KMS-11 (cell line): ENCODE measurements around the gene PPY.

Experiments
- H2AFZ ChIP-seq: fragments of 200-600 bp; sonication (generic); 2 replicates; pipeline ENCODE4 v1.6.1; 2016; ENCODE audit warnings: antibody characterized with exemption, mixed run types, low read depth
- H3K27ac ChIP-seq: fragments of 200-600 bp; sonication (generic); 2 replicates; pipeline ENCODE4 v1.6.1; 2016; ENCODE audit warnings: mild to moderate bottlenecking, mixed run types
- H3K27me3 ChIP-seq: fragments of 200-600 bp; sonication (generic); 2 replicates; pipeline ENCODE4 v1.6.1; 2017; ENCODE audit warnings: mild to moderate bottlenecking, low read depth, mixed run types, moderate library complexity; ENCODE audit not compliant: insufficient read depth
- H3K36me3 ChIP-seq: fragments of 200-600 bp; sonication (generic); 2 replicates; pipeline ENCODE4 v1.6.1; 2017; ENCODE audit warnings: mild to moderate bottlenecking, mixed run types; ENCODE audit not compliant: insufficient read depth
- H3K4me1 ChIP-seq: fragments of 200-600 bp; sonication (generic); 2 replicates; pipeline ENCODE4 v1.6.1; 2016; ENCODE audit warnings: mild to moderate bottlenecking, low read depth, mixed run types; ENCODE audit not compliant: poor library complexity, severe bottlenecking
- H3K4me2 ChIP-seq: fragments of 200-600 bp; sonication (generic); 2 replicates; pipeline ENCODE4 v1.7.0; 2016; ENCODE audit warnings: mild to moderate bottlenecking, mixed run types
- H3K4me3 ChIP-seq: fragments of 200-600 bp; sonication (generic); IDR thresholded peaks from 2 replicates; pipeline ENCODE4 v1.6.1; 2017; ENCODE audit warnings: low read depth, low read length, mixed read lengths; ENCODE audit not compliant: insufficient read depth
- H3K79me2 ChIP-seq: fragments of 200-600 bp; sonication (generic); 2 replicates; pipeline ENCODE4 v1.6.1; 2016; ENCODE audit warnings: low read depth, mixed run types; ENCODE audit not compliant: insufficient read depth
- H3K9ac ChIP-seq: fragments of 200-600 bp; sonication (generic); 2 replicates; pipeline ENCODE4 v1.6.1; 2016; ENCODE audit warnings: mild to moderate bottlenecking, mixed run types
- H4K20me1 ChIP-seq: fragments of 200-600 bp; sonication (generic); 2 replicates; pipeline ENCODE4 v1.6.1; 2016; ENCODE audit warnings: mild to moderate bottlenecking, mixed run types; ENCODE audit not compliant: insufficient read depth
- TF ChIP-seq, protein P1 (sequence below): fragments of 200-600 bp; sonication (generic); conservative IDR thresholded peaks from 2 replicates; pipeline ENCODE4 v1.6.1; 2017; ENCODE audit warnings: low read depth, mild to moderate bottlenecking, antibody characterized with exemption, low read length, moderate library complexity, mixed read lengths

The PPY gene

DNA sequence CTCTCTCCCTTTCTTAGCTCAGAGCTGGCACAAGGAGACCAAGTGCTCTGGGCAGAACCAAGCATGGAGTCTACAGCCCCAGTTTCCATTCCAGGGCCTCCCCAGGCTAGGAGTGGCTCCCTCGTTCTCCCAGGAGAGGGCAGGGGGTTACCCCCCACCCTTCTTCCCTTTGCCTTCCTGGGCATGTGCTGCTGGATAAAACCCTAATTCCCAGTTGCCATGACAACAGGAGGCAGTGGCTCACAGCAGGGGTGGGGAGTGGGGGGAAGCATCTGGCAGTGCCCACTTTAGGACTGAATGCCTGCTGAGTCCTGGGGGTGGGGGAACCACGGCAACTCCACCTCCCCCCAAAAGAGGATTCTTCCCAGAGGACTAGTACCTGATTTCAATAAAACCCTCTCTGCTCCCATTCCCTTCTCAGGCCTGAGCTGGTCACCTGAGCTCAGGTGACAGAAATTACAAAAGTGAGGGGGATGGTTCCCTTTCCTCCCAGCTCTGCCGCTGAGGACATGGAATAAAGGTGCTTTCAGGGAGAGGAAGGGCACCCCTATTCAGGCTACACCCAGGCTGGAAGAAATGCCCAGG lies 36.8 kb downstream of the PPY start:
- TF ChIP-seq, protein P1, sequence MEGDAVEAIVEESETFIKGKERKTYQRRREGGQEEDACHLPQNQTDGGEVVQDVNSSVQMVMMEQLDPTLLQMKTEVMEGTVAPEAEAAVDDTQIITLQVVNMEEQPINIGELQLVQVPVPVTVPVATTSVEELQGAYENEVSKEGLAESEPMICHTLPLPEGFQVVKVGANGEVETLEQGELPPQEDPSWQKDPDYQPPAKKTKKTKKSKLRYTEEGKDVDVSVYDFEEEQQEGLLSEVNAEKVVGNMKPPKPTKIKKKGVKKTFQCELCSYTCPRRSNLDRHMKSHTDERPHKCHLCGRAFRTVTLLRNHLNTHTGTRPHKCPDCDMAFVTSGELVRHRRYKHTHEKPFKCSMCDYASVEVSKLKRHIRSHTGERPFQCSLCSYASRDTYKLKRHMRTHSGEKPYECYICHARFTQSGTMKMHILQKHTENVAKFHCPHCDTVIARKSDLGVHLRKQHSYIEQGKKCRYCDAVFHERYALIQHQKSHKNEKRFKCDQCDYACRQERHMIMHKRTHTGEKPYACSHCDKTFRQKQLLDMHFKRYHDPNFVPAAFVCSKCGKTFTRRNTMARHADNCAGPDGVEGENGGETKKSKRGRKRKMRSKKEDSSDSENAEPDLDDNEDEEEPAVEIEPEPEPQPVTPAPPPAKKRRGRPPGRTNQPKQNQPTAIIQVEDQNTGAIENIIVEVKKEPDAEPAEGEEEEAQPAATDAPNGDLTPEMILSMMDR, result no peak
- Histone ChIP-seq H3K36me3 (no peaks in the 10 kb centered on the region), H3K4me3 (no peak overlapping the region), H3K27me3 (peaks cover 55% of the 10 kb centered on the region), H3K4me2 (no peak overlapping the region), H3K79me2 (no peaks in the 10 kb centered on the region), H3K27ac (no peak overlapping the region), H3K4me1 (peaks cover 19% of the 10 kb centered on the region), H3K9ac (no peak overlapping the region), H2AFZ (no peak overlapping the region), H4K20me1 (no peaks in the 10 kb centered on the region)

DNA sequence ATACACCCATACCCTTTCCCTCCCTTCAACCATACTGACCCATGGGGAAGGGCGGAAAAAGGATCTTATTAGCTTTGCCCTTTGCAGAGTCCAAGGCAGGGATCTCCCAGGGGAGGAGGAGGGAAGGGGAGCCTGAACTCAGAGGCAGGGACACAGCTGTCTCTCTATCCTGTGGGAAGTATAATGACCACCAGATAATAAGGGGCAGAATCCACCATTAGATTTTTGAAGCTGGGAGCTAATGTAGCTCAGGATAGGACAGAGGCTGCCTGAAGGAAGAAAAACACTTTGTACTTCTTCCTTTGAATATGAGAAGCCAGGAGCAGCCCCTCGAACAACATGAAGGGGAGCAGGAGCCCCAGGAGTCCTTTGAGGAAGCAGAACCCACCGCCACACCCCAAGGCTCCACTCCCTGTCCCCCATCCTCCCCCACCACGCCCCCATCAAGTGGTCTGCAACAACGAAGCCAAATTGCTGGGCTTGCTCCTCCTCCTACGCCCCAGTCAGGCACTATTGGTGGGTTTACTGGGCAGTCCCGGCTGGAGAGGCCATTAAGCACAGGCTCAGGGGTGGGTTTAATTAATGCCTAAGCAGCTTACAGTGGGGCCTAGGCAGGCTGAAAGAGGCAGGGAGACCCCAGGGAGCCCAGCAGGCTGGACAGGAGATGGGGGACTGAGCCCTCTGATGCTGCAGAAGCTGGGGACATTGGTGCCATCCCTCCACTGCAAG lies 40.3 kb downstream of the PPY start:
- Histone ChIP-seq H3K4me3 (no peak overlapping the region), H3K27ac (no peak overlapping the region), H4K20me1 (no peaks in the 10 kb centered on the region), H3K9ac (no peak overlapping the region), H3K4me1 (peaks cover 20% of the 10 kb centered on the region), H3K36me3 (no peaks in the 10 kb centered on the region), H2AFZ (no peak overlapping the region), H3K4me2 (no peak overlapping the region), H3K27me3 (peaks cover 24% of the 10 kb centered on the region), H3K79me2 (no peaks in the 10 kb centered on the region)
- TF ChIP-seq, protein P1, result no peak

DNA sequence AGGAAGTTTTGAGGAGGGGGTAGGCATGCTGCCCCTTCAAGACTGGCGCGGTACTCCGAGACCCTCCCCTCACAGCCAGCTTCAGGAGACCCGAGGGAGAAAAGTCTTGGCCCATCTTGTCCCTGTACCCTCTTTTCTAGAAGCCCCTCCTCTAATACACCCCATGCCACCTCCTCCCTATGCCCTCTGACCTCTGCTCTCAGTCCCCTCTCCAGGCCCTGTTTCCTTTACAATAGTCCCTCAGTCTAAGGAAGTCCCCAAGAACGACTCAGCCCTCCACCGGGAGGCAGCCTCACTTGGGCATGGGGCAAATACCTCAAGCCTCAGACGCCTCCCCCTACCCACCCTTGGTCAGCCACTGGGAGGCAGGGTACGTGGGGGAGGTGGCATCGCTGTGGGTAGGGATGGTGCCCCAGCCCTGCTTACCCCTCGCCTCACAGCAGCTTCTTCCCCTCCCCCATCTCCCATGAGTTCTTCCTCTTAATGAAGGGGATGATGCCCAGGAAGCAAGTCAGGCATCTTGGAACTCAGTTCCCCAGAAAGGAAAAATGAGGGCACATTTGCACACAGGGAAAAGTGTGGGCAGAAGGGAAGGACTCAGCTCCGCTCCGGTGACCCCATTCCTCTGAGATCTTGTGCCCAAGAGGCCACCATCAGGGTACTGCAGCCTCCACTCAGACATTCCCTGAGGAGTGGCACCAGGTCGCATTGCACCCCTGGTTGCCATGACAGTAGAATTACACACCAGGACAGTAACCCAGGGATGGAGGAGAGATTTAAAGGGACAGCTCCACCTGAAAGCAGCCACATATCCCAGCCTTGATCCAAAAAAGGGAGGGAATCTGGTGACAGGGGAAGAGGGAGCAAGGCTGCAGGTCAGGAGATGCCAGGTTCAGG lies 41.2 kb downstream of the PPY start:
- Histone ChIP-seq H3K27me3 (peaks cover 15% of the 10 kb centered on the region), H3K9ac (peak overlapping the region; percentile 22; the same call in 1 of the 2 replicates), H3K36me3 (no peaks in the 10 kb centered on the region), H4K20me1 (no peaks in the 10 kb centered on the region), H3K79me2 (no peaks in the 10 kb centered on the region), H3K4me3 (peak overlapping the region; percentile 62), H3K4me2 (peak overlapping the region; percentile 80), H3K4me1 (peaks cover 20% of the 10 kb centered on the region), H2AFZ (peak overlapping the region; percentile 92), H3K27ac (no peak overlapping the region)
- TF ChIP-seq, protein P1, result no peak

DNA sequence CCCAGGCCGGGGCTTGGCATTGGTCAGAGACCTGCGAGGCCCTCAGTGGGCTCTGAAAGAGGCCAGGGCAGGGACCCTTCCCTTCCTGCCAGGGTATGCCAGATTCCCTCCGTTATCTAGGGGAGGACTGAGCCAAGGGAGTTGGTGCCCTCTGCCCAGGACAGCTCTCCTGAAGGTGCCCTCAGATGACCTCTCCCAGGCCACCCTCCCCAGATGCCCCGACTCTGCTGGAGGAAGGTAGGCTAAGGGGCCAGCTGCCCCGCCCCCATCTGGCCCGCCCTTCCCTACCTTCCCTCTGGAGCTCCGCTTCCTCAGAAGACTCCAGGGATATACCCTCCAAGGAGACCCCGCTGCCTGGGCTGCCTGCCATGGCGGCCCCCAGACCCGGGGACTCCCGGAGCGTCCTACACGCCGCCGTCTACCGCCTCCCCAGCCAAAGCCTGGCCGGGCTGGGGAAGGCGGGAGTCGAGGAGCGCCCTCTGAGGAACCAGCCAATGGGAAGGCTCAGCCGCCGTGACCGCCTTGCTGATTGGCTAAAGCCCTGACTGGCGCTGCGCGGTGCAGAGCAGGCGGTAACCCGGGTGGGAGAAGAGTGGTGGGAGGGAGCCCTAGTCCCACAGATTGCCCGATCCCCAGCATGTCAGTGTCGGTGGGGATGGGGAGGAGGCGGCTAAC lies 42.0 kb downstream of the PPY start:
- Histone ChIP-seq H3K27me3 (peaks cover 7% of the 10 kb centered on the region; the same call in 1 of the 2 replicates), H3K4me2 (peak overlapping the region; percentile 80), H4K20me1 (no peaks in the 10 kb centered on the region), H3K4me3 (peak overlapping the region; percentile 62), H3K36me3 (no peaks in the 10 kb centered on the region), H2AFZ (peak overlapping the region; percentile 92), H3K27ac (no peak overlapping the region), H3K4me1 (peaks cover 20% of the 10 kb centered on the region), H3K9ac (peak overlapping the region; percentile 22; the same call in 1 of the 2 replicates), H3K79me2 (no peaks in the 10 kb centered on the region)
- TF ChIP-seq, protein P1, result no peak
